ENCODE results near the gene RNF227. TPM values are rescaled to one million over a fixed set of nuclear protein-coding genes. Genes with fewer than 3 reads are reported as not detected.

Gene RNF227
- total and polyA plus RNA-seq, 8 donors, result 1.0 to 9.3 (median 3.4) TPM; not detected in 1

GRCh38 chr17:7932483-7932891, 16.4 kb upstream of the RNF227 start:
- H3K27ac ChIP-seq, result peak overlapping the region; percentile 39 to 88 (median 86)
- H3K4me3 ChIP-seq, result peak overlapping the region; percentile 62 to 84 (median 72)
- H3K36me3 ChIP-seq, result peaks cover 7 to 58% (median 31%) of the 10 kb centered on the region in 4 donors
- H3K9me3 ChIP-seq, result no peaks in the 10 kb centered on the region
- TF ChIP-seq POLR2AphosphoS5 (IDR thresholded peaks at IDR 0.05), result no peak
- no peak for TF ChIP-seq CTCF (IDR thresholded peaks at IDR 0.05)
- TF ChIP-seq POLR2A (IDR thresholded peaks at IDR 0.05), result no peak
- no peak for TF ChIP-seq EP300 (IDR thresholded peaks at IDR 0.05)
- H3K4me1 ChIP-seq, result peaks cover 11 to 50% (median 42%) of the 10 kb centered on the region in 4 donors
- intact Hi-C loops (cut with DNase I; ENCODE audit: low total_unique reads), result no loop called here
- H3K27me3 ChIP-seq, result peaks cover 0 to 5% (median 0%) of the 10 kb centered on the region in 3 donors
- peak in 1 of 2 donors; percentile 77 for DNase-seq
- WGBS, 5 donors, result 0 to 1% (median 0%) methylated on average over 17 of the region's 17 CpGs

DNA sequence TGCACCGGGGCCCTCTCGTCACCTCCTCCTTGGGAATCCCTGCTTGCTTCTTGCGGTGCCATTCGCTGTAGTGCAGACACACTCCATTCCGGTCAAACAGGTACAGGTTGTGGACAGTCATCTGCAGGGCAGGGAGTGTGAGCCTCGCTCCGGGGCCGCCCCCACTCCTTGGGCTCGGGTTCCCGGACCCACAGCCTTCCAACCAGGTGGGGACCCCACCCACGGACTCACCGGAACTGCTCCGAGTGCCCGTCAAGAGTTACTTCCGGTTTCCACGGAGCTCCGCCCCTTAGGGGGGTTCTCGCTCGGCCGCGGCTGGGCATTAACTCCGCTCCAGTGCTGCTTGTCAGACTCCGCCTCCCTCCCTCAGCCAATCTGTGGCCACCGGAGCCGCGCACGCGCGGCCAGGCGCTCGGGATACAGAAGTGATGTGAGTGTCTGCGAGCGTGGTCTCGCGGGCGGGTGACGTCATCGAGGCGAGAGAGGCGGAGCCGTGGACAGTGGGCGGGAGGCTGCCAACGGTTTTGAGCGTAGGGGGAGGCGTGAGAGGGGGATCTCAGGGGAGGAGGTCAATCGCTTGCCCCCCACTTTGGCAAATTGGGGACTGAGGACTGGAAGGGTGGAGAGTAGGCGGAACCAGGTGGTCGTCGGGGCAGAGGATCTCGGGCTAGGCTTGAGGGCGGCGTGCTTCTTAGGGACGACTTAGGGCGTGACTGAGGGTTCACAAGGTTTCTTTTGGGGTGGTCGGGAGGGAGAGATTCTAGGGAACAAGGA, 15.8 kb upstream of the RNF227 start, which contains the start of the genes CNTROB and TRAPPC1:
TSS of gene CNTROB (plus strand) at position 498 of the 774 bp plus-strand sequence. CDS start 874 bp downstream, outside the sequence.
TSS of gene TRAPPC1 (minus strand) at position 238 of the 774 bp plus-strand sequence. CDS start at position 121, 117 bp downstream.
- H3K4me1 ChIP-seq, result peaks cover 11 to 50% (median 42%) of the 10 kb centered on the region in 4 donors
- peaks cover 7 to 52% (median 25%) of the 10 kb centered on the region in 4 donors for H3K36me3 ChIP-seq
- H3K4me3 ChIP-seq, result peak within 1 kb of the TSS; percentile 62 to 84 (median 72)
- intact Hi-C loops (cut with DNase I; ENCODE audit: low total_unique reads), result no loop called here
- 0 to 1% (median 0%) methylated on average over 46 to 55 of the region's 55 CpGs for WGBS, 5 donors
- peaks cover 0 to 5% (median 0%) of the 10 kb centered on the region in 3 donors for H3K27me3 ChIP-seq
- H3K9me3 ChIP-seq, result no peaks in the 10 kb centered on the region
- DNase-seq, result peak; percentile 100
- H3K27ac ChIP-seq, result peak within 1 kb of the TSS; percentile 80 to 88 (median 86)
- TF ChIP-seq CTCF (IDR thresholded peaks at IDR 0.05), result peak in 1 of 7 experiments; percentile 16
- peak; percentile 61 to 83 (median 73) for TF ChIP-seq POLR2AphosphoS5 (IDR thresholded peaks at IDR 0.05)
- no peak for TF ChIP-seq EP300 (IDR thresholded peaks at IDR 0.05)
- peak in 1 of 4 donors; percentile 25 for TF ChIP-seq POLR2A (IDR thresholded peaks at IDR 0.05)

DNA sequence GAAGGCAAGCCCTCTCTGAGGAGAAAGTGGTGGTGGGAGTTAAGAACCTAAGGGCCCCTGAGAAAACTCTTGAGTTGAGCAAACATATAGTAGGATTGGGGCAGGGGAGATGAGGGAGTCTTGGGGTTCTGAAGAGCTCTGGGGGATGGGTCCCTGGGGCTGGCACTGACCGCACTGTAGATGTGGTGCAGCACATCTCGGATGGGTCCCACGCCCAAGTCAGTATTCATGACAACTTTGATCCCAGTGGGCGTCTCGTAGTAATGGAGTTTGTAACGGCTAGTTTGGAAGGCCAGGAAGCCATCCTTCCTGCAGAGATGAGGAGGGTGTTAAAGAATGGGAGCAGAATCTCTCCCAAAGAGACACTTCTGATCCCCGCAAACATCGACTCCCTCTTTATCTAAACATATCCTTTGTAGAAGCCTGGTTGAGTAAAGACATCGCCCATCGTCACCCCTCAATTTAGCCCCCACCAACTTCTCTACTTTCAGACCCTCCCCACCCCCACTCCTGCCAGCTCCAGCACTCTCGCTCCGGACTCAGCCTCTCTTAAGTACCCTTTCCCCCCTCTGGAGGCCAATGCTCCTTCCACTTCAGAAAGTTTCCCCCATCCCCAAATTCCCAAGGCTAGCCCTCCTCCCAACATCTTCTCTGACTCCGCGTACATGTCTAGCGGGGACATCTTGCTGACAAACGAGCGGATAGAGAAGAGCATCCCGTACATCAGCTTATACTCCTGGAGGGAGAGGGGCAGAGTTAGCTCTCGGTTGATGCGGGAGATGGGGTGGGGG, 14.9 kb upstream of the RNF227 start:
- H3K4me3 ChIP-seq, result peak overlapping the region; percentile 62 to 84 (median 72)
- H3K9me3 ChIP-seq, result no peaks in the 10 kb centered on the region
- H3K36me3 ChIP-seq, result peaks cover 0 to 43% (median 17%) of the 10 kb centered on the region in 4 donors
- no peak for TF ChIP-seq POLR2AphosphoS5 (IDR thresholded peaks at IDR 0.05)
- no peak for TF ChIP-seq CTCF (IDR thresholded peaks at IDR 0.05)
- TF ChIP-seq POLR2A (IDR thresholded peaks at IDR 0.05), result no peak
- TF ChIP-seq EP300 (IDR thresholded peaks at IDR 0.05), result no peak
- peaks cover 0 to 5% (median 0%) of the 10 kb centered on the region in 3 donors for H3K27me3 ChIP-seq
- whole genome bisulfite sequencing, 5 donors, result 38 to 42% (median 40%) methylated on average over 20 of the region's 20 CpGs
- H3K4me1 ChIP-seq, result peaks cover 11 to 50% (median 42%) of the 10 kb centered on the region in 4 donors
- DNase-seq, result peak in 1 of 2 donors; percentile 30
- H3K27ac ChIP-seq, result peak overlapping the region in 4 of 5 donors; percentile 81 to 88 (median 87)
- intact Hi-C loops (cut with DNase I; ENCODE audit: low total_unique reads), result no loop called here

All from stomach (tissue), 9 donors.